ENCODE measurements around the gene CSF1R.

GRCh38 chr5:150046031-150046430 is 40.3 kb downstream of the CSF1R start:
- TF ChIP-seq CTCF (IDR thresholded peaks at IDR 0.05; ENCODE audit: extremely low read depth in 1 of 2, insufficient read depth in 1 of 2, low read depth in 1 of 2, low read length in 2 of 2), result no peak
- no peak for TF ChIP-seq EZH2 (IDR thresholded peaks at IDR 0.05; ENCODE audit: borderline replicate concordance, low read depth, low read length, severe bottlenecking)
